Neural cell (in vitro differentiated cells): Measurements from ENCODE around the gene OR5I1. TPM values are rescaled to one million over a fixed set of nuclear protein-coding genes. Genes with fewer than 3 reads are reported as not detected.

Experiments
- H2AFZ ChIP-seq: fragments of 200-600, 300-800 bp; sonication (generic), shearing (Covaris generic); 2 replicates; pipeline ENCODE4 v1.6.0; 2014; ENCODE audit warnings: low read depth, mild to moderate bottlenecking, antibody characterized with exemption, low read length, moderate library complexity
- H3F3A ChIP-seq: fragments of 200-600 bp; shearing (Covaris generic); 2 replicates; pipeline ENCODE4 v1.6.1; 2016; ENCODE audit warnings: mild to moderate bottlenecking, moderate library complexity, mixed read lengths, antibody characterized with exemption, low read length; ENCODE audit not compliant: insufficient read depth, poor library complexity, severe bottlenecking
- H3K27ac ChIP-seq: fragments of 200-600, 300-800 bp; sonication (generic), shearing (Covaris generic); 2 replicates; pipeline ENCODE4 v1.5.1; 2014; ENCODE audit warnings: mild to moderate bottlenecking, low read length, moderate library complexity
- H3K27me3 ChIP-seq: fragments of 300-800, 200-600 bp; sonication (generic), shearing (Covaris generic); 2 replicates; pipeline ENCODE4 v1.6.0; 2014; ENCODE audit warnings: mild to moderate bottlenecking, low read depth, low read length, moderate library complexity; ENCODE audit not compliant: insufficient read depth
- H3K36me3 ChIP-seq: fragments of 300-800, 200-600 bp; sonication (generic), shearing (Covaris generic); 2 replicates; pipeline ENCODE4 v1.5.1; 2014; ENCODE audit warnings: mild to moderate bottlenecking, antibody characterized with exemption, low read length, moderate library complexity; ENCODE audit not compliant: insufficient read depth
- H3K4me2 ChIP-seq: fragments of 300-800, 200-600 bp; sonication (generic), shearing (Covaris generic); 2 replicates; pipeline ENCODE4 v1.6.0; 2014; ENCODE audit warnings: mild to moderate bottlenecking, low read length
- H3K4me3 ChIP-seq: fragments of 300-800, 200-600 bp; sonication (generic), shearing (Covaris generic); 2 replicates; pipeline ENCODE4 v1.5.1; 2014; ENCODE audit warnings: mild to moderate bottlenecking, low read length, moderate library complexity
- H3K79me2 ChIP-seq: fragments of 200-600 bp; shearing (Covaris generic); replicated peaks from 2 replicates; pipeline ENCODE4 v1.6.0; 2014; ENCODE audit warnings: mild to moderate bottlenecking, low read length, moderate library complexity; ENCODE audit not compliant: insufficient read depth
- H3K9ac ChIP-seq: fragments of 300-800, 200-600 bp; sonication (generic), shearing (Covaris generic); 2 replicates; pipeline ENCODE4 v1.6.1; 2016; ENCODE audit warnings: mild to moderate bottlenecking, low read length, mixed read lengths
- H3K9me2 ChIP-seq: fragments of 200-600 bp; shearing (Covaris generic); 2 replicates; pipeline ENCODE4 v1.6.1; 2016; ENCODE audit warnings: mild to moderate bottlenecking, low read length, mixed read lengths; ENCODE audit not compliant: insufficient read depth
- H3K9me3 ChIP-seq: fragments of 200-600, 300-800 bp; sonication (generic), shearing (Covaris generic); 2 replicates; pipeline ENCODE4 v1.6.1; 2016; ENCODE audit warnings: mild to moderate bottlenecking, mixed run types, low read length, moderate library complexity, mixed read lengths
- H4K20me1 ChIP-seq: fragments of 200-600 bp; shearing (Covaris generic); 2 replicates; pipeline ENCODE4 v1.6.1; 2016; ENCODE audit warnings: mild to moderate bottlenecking, mixed run types; ENCODE audit not compliant: insufficient read depth
- EP300 ChIP-seq: fragments of 450-650 bp; conservative IDR thresholded peaks from 2 replicates; pipeline ENCODE4 v1.6.1; 2014; ENCODE audit warnings: antibody characterized with exemption, mild to moderate bottlenecking, moderate library complexity; ENCODE audit not compliant: poor library complexity, severe bottlenecking
- EZH2 ChIP-seq: fragments of 200-600, 300-800 bp; shearing (Covaris generic), sonication (generic); IDR thresholded peaks from 2 replicates; pipeline ENCODE4 v1.6.1; 2014; ENCODE audit warnings: antibody characterized with exemption, low read length, borderline replicate concordance, mild to moderate bottlenecking; ENCODE audit not compliant: insufficient read depth, poor library complexity, severe bottlenecking
- MXI1 ChIP-seq: fragments of 450-650 bp; conservative IDR thresholded peaks from 2 replicates; pipeline ENCODE4 v1.6.1; 2014; ENCODE audit warnings: antibody characterized with exemption, mild to moderate bottlenecking; ENCODE audit not compliant: poor library complexity, severe bottlenecking
- POLR2AphosphoS5 ChIP-seq: IDR thresholded peaks from 2 replicates; pipeline ENCODE4 v1.6.1; 2012
- RAD21 ChIP-seq: fragments of 450-650 bp; conservative IDR thresholded peaks from 2 replicates; pipeline ENCODE4 v1.6.1; 2014; ENCODE audit warnings: antibody characterized with exemption, mild to moderate bottlenecking, moderate library complexity
- SMC3 ChIP-seq: fragments of 450-650 bp; conservative IDR thresholded peaks from 2 replicates; pipeline ENCODE4 v1.6.1; 2014; ENCODE audit warnings: antibody characterized with exemption, mild to moderate bottlenecking, moderate library complexity; ENCODE audit not compliant: poor library complexity
- TAF1 ChIP-seq: IDR thresholded peaks from 2 replicates; pipeline ENCODE4 v1.6.1; 2012; ENCODE audit warnings: low read depth
- polyA plus RNA-seq: library from polyadenylated mRNA; depleted of rRNA; stranded (reverse); fragments of >200 nt; gene quantifications from 2 replicates; pipeline ENCODE4 v1.2.3, GENCODE V29; 2014
- TF ChIP-seq, protein P1 (sequence below): fragments of 450-650 bp; IDR thresholded peaks from 2 replicates; pipeline ENCODE4 v1.5.1; 2014; ENCODE audit warnings: antibody characterized with exemption, mild to moderate bottlenecking, moderate library complexity; ENCODE audit not compliant: poor library complexity, severe bottlenecking
- TF ChIP-seq, protein P2 (sequence below): IDR thresholded peaks from 2 replicates; pipeline ENCODE4 v1.6.1; 2012; ENCODE audit warnings: borderline replicate concordance

Gene OR5I1
- polyA plus RNA-seq, 1 donor from 2014 or later = not detected

DNA sequence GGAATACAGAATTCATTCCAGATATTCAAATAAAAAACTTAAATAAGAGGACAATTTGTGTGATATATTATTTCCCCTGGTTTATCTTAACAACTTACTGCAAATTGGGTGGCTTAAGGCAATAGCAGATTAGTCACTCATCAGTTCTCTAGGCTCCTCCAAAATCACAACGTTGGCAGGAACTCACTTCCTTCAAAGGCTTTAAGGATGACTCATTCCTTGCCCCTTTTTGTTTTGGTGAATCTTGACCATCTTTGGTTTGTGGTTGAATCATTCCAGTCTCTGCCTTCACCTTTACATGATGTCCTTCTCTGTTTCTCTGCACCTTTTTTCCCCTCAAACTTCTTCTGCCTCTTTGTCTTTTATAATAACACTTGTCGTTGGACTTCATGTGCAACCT, 30.2 kb upstream of the OR5I1 start:
- TF ChIP-seq TAF1 (no peak), POLR2AphosphoS5 (no peak), EP300 (no peak), EZH2 (no peak), SMC3 (no peak), RAD21 (no peak), MXI1 (no peak)
- TF ChIP-seq, protein P1, sequence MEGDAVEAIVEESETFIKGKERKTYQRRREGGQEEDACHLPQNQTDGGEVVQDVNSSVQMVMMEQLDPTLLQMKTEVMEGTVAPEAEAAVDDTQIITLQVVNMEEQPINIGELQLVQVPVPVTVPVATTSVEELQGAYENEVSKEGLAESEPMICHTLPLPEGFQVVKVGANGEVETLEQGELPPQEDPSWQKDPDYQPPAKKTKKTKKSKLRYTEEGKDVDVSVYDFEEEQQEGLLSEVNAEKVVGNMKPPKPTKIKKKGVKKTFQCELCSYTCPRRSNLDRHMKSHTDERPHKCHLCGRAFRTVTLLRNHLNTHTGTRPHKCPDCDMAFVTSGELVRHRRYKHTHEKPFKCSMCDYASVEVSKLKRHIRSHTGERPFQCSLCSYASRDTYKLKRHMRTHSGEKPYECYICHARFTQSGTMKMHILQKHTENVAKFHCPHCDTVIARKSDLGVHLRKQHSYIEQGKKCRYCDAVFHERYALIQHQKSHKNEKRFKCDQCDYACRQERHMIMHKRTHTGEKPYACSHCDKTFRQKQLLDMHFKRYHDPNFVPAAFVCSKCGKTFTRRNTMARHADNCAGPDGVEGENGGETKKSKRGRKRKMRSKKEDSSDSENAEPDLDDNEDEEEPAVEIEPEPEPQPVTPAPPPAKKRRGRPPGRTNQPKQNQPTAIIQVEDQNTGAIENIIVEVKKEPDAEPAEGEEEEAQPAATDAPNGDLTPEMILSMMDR = no peak
- TF ChIP-seq, protein P2, sequence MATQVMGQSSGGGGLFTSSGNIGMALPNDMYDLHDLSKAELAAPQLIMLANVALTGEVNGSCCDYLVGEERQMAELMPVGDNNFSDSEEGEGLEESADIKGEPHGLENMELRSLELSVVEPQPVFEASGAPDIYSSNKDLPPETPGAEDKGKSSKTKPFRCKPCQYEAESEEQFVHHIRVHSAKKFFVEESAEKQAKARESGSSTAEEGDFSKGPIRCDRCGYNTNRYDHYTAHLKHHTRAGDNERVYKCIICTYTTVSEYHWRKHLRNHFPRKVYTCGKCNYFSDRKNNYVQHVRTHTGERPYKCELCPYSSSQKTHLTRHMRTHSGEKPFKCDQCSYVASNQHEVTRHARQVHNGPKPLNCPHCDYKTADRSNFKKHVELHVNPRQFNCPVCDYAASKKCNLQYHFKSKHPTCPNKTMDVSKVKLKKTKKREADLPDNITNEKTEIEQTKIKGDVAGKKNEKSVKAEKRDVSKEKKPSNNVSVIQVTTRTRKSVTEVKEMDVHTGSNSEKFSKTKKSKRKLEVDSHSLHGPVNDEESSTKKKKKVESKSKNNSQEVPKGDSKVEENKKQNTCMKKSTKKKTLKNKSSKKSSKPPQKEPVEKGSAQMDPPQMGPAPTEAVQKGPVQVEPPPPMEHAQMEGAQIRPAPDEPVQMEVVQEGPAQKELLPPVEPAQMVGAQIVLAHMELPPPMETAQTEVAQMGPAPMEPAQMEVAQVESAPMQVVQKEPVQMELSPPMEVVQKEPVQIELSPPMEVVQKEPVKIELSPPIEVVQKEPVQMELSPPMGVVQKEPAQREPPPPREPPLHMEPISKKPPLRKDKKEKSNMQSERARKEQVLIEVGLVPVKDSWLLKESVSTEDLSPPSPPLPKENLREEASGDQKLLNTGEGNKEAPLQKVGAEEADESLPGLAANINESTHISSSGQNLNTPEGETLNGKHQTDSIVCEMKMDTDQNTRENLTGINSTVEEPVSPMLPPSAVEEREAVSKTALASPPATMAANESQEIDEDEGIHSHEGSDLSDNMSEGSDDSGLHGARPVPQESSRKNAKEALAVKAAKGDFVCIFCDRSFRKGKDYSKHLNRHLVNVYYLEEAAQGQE = no peak
- H4K20me1 ChIP-seq = no peaks in the 10 kb centered on the region
- no peak overlapping the region for H2AFZ ChIP-seq

DNA sequence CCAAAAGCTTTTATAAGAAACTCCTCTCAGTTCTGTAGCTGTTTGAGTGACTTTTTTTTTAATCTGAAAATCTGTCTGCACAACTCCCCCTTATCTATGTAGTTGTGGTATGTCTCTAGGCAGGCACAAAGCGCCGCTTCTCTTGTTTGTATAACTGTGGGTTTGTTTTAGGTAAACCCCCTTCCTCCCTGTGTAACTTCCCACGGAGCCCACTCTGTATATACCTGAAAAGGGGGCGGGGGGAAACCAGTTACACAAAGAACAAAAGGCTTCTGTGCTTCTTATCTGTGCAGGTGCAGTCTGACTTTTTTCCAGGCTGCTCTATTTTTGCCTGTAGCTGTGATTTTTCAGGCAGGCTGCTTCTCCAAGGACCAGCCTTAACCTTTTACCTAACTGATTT, 20.3 kb upstream of the OR5I1 start:
- H3K9me2 ChIP-seq = no peaks in the 10 kb centered on the region
- H3K9ac ChIP-seq = no peak overlapping the region

More for the DNA sequence above, 30.2 kb upstream of the OR5I1 start:
- Histone ChIP-seq H3K36me3 (no peaks in the 10 kb centered on the region), H3K27ac (no peak overlapping the region), H3K9ac (no peak overlapping the region), H3K4me2 (no peak overlapping the region), H3K79me2 (no peaks in the 10 kb centered on the region), H3F3A (no peaks in the 10 kb centered on the region), H3K9me2 (no peaks in the 10 kb centered on the region), H3K4me3 (no peak overlapping the region), H3K27me3 (no peaks in the 10 kb centered on the region), H3K9me3 (no peaks in the 10 kb centered on the region)

More for the DNA sequence above, 20.3 kb upstream of the OR5I1 start:
- no peak overlapping the region for H3K27ac ChIP-seq
- no peak overlapping the region for H2AFZ ChIP-seq
- no peaks in the 10 kb centered on the region for H3K79me2 ChIP-seq
- no peak overlapping the region for H3K4me2 ChIP-seq
- H4K20me1 ChIP-seq = no peaks in the 10 kb centered on the region
- H3K9me3 ChIP-seq = no peaks in the 10 kb centered on the region
- TF ChIP-seq EP300 (no peak), TAF1 (no peak), MXI1 (no peak), EZH2 (no peak), POLR2AphosphoS5 (no peak), SMC3 (no peak), RAD21 (no peak)
- TF ChIP-seq, protein P2 = no peak
- TF ChIP-seq, protein P1 = no peak
- no peak overlapping the region for H3K4me3 ChIP-seq
- no peaks in the 10 kb centered on the region for H3F3A ChIP-seq
- no peaks in the 10 kb centered on the region for H3K27me3 ChIP-seq
- H3K36me3 ChIP-seq = no peaks in the 10 kb centered on the region
